T-helper 2 cell treated with Interferon-gamma antibody and Interleukin-4, amounts not matched to agents 100 ng/mL and 5 ng/mL, for 36 hours (primary cell): ENCODE measurements around the gene MEGF11. TPM values are rescaled to one million over a fixed set of nuclear protein-coding genes. Genes with fewer than 3 reads are reported as not detected.

ENCODE experiments used
- intact Hi-C: fragments of 100-400 bp; cut with micrococcal nuclease; formaldehyde crosslinking; loops from one replicate; pipeline ENCODE4 v1.15.1; 2023
- total RNA-seq: library from RNA; stranded (reverse); gene quantifications from 2 replicates; pipeline ENCODE4 v1.2.3, GENCODE V29; 2022

MEGF11 gene
- total RNA-seq, 1 donor from 2014 or later = 0.23 TPM

DNA sequence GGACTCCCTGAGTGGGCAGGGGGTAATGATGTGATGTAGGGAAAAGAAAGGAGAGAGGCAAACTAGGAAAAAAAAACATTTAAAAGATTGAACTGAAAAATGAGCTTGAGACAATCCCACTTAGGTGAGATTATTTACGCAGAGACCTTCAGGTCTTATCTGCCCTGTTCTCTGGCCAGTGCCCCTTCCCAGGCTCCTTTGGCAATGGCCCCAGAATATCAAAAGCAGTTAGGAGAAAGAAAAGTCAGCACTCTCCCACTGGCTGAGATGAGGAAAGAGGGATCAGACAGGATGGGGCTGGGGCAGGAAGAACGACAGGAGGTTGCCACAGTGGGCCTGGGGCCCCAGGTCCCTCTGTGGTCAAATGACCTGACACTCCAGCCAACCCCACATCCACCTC, 105.4 kb downstream of the MEGF11 start:
- intact Hi-C loops = no loop called here

DNA sequence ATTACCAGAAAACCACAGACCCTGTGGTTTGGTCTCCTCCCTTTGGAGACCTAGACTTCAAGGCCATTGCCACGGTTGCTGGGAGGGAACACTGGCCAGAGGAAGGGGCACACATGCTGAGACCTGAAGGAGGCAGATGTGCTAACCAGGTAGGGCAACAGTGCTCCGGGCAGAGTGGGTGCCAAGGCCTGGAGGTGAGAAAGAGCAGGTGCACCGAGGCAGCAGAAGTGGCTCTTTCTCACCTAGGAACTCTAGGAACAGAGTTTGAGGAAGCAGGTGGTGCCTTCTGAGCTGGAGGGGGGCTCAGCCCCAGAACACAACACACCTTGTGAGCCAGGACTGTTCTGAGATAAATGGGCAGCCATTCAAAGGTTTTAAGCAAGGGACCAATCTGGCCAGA, 106.1 kb downstream of the MEGF11 start:
- intact Hi-C loops = no loop called here

DNA sequence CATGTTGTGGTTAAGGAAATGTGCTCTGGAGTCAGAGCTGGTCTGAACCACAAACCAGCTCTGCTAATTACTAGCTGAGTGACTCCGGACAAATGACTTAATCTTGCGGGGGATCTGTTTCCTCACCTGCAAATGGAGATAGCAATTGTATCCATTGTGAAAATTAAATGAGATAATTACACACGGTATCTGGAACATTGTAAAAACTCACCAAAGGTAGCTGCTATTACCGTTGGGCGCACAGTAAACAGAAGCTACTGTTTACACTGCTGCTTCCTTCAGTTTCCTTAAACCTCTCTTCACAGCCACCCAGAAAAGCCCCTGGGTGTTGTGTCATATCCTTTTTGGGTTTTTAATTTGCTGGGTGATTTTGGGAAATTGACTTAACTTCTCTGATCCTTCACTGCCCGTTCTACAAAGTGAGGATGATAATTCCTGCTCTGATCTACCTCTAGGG, 107.8 kb downstream of the MEGF11 start:
- intact Hi-C loops = no loop called here

DNA sequence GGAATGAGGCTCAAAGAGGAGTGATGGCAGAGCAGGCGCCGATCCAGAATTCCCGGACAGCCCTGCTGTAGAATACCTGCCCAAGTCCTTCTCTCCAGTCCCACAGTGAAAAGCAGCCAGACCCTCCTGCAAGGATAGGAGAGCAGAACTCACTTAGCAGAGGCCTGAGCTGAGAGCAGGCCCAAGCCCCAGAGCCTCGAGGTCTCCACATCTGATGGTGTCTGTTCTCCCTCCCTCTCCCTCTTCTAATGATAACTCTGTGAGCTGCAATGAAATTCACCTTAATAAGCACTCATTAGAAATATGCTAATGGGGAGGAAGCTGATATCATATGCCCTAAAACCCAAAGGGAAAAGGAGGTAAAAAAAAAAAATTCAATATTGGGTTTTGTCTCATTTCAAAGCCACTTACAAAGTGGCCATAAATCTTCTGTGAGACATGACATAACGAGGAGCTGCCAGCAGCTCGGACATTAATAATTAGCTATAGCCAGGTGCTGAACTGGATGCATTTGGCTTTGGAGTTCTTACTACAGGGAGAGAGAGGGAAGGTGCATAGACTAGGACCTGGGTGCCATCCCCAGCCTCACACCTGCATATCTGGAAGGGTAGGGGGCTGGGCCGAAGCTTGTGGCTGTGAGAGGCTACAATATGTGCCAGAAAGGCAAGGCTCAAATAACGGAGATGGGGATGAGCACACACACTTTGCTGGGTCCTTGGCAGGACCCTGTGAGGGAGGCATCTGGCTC, 108.4 kb downstream of the MEGF11 start:
- intact Hi-C loops = no loop called here

DNA sequence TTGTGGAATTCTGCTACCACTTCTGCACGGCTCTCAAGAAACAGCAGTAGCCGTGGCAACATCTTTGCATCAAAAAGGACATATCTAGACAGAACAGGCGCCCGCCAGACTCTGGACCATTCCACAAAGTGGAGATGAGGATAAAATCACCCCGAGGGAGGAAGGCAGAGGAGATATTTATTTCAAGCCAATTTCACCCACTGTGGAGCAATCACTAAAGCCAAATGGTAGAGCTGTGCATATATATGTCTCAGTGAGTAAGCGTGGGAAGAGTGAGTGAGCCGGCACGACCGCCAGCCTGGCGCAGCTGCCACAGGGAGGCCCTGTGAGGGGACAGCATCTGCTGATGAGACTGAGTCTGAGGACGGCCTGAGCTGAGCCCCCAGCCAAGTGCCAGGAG, 111.3 kb downstream of the MEGF11 start:
- intact Hi-C loops = no loop called here

DNA sequence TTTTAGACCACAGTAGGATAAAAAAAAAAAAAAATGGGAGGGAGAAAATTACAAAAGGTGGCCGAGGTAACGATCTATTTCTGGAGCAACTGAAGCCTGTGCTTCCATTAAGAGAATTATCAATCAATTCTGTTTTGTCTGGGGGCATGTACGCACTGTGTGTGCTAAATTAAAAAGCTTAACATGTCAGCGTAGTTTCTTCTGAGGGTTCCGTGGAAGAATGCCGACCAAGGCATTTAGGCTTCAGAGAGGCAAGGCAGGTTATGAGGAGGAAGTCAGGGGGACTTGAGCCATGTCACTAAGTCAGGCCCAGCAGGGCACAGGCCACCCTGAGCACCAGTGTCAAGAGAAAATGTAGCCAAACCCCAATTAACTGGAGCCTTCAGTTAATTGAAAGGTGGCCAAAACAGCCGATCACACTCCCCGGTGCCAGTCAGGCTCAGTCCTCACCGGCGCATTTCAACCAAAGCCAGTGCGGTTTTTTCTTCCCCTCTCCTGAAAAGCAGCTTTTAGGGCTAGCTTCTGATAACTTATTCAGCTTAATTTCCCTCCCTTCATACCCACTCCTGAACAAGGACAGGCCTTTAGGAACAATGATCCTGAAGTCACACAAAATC, 113.9 kb downstream of the MEGF11 start:
- intact Hi-C loops = no loop called here

DNA sequence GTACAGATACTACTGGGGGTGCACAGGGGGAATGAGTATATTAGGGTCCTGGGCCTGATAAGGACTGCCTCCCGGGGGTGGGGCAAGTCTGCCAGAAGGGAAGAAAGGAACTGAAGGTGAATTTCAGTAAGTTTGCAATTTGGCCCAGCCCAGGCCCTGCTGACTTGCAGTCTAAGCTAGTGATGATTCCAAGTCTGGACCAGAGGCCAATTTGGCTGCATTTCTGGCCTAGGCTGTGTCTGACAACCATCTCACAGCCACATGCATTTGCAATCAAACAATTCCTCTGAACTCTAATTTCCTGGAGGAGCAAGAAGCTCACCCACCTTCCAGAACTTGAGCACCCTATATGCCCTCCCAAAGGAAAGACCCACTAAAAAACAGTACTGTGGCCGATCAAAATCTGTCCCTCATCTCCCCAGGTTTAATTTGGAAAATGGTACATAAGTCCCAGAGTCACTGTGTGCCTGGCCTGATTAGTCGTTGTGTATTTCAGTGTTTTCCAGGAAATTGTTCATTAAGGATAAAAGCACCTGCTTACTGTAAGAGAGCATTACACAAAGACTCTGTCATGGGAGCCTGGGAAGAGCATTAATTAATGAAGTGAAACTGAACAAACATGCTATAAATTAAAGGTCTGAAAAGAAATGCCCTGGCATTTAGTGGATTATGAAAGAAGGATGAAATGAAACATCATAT, 114.5 kb downstream of the MEGF11 start:
- intact Hi-C loops = no loop called here

DNA sequence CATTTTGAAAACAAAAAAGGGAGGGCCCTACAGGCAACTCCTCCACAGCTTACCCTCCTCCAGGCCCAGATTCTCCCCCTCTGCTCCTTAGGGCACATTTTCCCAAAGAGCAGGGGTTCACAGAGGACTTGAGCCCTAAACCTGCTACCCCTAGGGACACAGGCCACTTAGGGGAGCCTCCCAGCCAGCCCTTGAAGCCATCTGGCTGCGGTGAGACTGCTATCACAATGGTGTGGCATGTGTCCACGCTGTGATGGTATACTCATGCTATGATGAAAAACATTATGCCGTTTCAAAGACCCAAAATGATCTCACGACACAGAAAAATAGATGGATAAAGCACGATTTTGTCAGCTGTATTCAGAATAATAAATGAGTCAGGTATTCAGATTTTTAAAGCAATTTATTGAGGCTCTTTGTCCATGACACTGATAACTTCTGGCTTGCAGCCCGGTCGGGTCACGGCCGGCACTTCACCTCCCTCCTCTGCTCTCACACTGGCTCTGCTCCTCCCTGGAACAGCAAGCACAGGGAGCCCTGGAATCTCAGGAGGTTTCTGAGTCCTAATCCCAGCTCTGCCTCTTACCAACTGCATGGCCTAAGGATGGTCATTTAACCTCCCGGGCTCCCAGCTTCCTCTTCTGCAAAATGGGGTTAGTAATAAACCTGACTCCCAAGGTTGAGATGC, 115.3 kb downstream of the MEGF11 start:
- intact Hi-C loops = no loop called here

DNA sequence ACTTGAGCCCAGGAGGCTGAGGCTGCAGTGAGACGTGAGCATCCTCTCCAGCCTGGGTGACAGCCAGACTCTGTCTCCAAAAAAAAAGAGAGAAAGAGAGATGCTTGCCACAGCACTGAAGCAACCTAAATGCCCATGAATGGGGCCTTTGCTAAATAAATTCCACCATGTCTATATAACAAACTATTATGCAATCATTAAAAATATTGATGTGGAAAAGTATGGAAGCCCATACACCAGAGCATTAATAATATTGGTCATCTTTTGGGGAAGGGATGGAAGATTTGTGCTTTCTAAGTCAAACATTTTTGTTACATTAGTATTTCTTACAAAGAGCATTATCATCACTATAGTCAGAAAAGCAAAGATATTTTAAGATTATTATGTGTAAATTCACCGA, 116.6 kb downstream of the MEGF11 start:
- intact Hi-C loops = no loop called here

DNA sequence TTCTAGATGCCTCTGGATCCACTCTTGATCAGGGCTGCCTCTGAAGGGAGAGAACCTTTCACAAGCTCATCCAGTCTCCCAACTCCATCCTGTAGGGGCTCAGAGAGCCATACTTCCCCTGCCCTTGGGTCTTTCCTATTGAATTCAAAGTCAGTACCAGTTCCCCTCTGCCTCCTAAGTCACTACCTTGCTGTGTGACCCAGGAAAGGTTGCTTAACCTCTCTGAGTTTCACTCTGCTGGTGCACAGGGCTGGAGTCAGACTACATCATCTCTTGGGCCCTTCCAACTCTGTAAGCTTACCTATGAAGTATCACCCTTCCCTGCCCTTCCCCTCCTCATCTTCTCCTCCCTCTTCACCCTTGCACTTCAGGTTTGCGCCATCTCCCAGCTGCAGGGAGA, 117.9 kb downstream of the MEGF11 start:
- intact Hi-C loops = no loop called here

DNA sequence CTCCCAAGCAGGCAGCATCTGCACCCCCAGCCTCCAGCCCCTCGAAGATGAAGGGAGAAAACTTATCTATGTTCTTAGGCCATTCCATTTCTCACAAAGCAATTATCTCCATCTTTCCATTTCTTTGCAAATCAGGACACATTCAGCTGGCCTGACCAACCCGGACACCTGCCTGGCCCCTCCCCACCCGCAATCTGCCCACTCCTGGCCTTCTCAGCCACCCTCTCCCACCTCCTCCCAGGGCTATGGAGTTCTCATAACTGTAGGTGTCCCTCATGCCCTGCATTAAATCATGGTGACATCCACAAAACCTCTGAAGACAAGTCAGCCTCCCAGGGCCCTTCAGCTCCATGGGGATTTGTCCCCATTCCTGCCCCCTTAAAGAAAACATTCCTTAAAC, 119.3 kb downstream of the MEGF11 start:
- intact Hi-C loops = no loop called here

DNA sequence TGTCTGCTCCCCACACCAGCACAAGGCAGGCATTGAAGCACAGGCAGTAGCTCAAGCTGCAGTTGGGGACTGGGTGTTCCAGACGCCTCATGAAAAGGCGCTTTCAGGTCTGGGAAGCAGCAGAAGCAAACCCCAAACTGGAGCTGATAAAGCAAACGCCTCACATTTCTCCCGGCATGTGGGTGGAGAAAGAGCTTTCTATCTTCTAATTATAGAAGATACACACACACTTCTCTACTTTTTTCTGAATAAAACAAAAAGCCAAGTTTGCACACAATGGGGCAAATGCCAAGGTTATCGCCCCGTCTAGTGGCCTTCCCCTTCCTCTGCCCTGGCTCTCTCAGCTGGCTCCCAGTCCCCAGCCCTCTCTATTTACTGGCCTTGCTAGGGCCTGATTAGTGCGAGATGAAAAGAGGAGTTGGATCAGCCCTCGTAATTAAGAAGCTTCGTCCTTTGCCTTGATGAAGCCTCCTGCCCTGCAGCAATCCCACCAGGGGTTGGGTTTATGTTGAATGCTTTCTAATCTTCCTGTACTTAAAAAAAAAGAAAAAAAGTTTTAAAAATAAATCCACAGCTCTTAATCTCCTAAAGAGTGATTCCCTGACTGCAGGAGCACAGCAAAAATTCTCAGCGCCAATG, 120.2 kb downstream of the MEGF11 start:
- intact Hi-C loops = no loop called here

DNA sequence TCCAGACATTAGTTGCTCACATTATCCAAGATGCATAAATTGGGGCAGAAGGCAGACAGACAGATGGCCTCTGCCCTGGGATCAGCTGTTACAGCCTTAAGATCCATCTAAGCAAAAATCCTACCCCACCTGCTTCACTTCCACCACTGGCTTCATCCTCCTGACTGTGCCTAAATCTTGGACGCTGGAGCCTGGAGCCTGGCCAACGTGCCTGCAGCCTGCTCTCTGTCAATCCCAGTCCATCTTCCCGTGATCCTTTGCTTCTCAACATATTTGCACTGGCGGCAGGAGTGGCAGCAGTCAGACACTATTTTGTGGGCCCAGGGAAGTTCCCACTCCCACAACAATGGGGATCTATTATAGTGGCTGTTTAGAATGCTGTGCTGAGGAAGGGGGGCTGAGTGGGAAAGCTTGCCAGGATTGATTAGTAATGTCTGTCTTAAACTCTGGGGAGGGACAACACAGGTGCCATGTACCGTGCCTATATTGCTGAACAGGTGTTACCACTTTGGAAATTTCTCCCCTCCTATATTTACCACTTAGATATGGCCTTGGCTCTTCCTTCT, 121.2 kb downstream of the MEGF11 start:
- intact Hi-C loops = no loop called here

DNA sequence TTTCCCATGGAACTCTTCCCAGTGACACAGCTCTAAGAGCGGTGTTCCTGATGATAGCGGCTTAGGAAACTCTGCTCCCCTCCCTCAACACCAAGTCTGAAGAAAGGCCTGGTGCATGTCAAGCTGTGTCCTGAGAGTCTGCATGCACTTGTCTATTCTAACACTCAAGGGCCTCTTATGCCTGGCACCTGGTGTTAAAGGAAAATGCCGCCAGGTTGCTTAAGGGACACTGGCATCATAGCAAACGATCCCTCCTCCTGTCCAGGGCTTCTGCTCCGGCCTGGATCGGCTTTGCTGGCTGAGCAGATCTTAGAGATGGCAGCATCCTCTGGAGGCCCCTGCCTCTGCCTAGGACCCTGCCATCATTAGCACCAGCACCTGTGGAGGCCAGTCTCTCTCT, 121.7 kb downstream of the MEGF11 start:
- intact Hi-C loops = no loop called here

DNA sequence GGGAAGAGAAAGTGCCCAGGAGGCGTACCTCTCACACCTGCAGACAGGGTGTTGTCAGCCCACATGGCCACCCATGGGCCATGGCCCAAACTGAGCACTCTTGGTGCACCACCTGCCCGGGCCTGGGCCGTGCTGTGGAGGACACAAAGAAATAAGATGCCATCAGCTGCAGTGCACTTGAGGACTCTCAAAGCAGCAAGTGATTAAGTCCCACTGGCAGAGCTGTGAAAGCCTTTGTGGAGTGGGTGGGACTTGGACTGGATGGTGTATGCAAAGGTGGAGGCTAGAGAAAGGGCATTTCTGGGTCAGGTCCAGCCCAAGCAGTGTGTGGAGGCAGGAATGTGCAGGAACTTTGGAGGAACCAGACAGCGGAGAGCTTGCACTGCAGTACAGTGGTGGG, 122.3 kb downstream of the MEGF11 start:
- intact Hi-C loops = no loop called here

DNA sequence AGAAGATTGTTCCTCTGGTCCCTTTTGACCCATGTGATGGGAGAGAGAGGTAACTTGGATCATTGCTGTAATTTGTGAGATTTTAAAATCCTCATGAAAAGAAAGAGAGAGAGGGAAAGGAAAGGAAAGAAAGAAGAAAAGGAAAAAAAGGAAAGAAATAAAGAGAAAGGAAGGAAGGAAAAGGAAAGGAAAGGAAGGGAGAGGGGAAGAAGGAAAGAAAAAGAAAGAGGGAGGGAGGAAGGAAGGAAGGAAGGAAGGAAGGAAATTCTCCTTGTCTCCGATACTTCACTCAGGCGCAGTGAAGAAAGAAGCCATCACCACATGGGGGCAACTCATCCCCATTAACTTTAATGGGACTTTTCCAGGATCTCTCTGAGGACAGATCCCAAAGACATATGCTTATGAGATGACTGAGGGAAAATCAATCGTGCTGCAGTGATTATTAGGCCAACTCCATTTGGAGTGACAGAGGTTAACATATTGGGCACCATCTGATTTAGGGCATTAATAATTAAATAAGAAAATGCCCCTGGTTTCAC, 123.0 kb downstream of the MEGF11 start:
- intact Hi-C loops = no loop called here

DNA sequence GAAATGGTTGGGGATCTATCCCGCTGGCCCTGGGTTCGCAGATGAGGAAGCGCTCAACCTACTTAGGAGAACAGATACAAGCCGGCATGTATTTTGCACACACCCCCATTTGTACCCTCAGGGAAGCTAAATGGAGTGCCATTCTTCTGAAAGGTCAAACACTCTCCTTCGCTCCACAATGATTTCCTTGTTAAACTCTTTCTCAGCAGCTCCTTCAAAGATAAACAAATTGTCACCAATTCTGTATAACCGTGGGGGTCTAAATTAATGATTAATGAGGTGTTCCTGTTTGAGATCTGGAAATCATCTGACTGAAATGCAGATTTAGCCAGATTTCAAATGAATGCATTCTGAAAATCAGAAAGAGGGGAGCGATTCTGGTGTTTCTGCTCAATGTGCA, 124.0 kb downstream of the MEGF11 start:
- intact Hi-C loops = no loop called here

DNA sequence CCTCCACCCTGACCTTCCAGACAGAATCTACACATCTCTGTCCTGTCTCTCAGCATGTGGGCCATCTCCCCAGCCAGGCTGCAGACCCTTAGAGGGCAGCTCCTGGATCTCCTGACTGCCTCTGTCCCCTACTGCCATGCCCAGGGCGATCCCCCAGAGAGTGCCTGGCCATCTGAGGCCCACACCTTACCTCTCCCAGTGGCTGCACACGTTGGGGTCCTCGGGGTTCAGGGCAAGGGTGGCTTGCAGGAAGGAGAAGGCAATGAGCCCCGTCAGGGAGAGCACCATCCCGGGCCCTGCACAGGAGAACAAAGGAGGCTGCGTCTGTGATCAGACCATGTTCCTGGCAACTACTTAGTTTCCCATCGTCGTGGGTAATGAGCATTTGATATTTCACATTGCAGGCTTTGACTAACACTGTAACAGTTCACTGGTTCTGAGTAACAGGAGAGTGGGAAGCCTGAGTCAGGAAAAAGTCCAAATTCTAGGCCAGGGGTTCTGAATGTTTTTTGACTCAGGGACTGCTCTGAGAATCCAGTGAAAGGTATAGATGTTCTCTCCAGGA, 125.4 kb downstream of the MEGF11 start:
- intact Hi-C loops = no loop called here

DNA sequence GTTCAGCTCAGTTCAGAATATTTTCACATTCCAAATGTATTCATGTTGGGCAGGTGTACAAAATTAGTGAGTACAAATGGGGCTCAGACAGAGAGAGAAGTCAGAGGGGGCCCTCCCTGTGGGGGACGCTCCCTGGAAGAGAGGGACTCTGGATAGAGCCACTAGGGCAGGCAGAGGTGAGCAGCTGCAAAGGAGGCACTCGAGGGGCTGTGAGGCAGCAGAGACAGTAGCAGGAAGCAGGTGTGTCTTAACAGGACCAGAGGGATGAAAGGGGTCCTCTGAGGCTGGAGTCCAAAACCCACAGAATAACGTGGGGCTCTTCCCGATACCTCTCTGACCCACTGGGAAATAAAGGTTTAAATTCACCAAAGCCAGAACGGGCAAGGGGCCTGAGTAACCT, 127.1 kb downstream of the MEGF11 start:
- intact Hi-C loops = no loop called here

DNA sequence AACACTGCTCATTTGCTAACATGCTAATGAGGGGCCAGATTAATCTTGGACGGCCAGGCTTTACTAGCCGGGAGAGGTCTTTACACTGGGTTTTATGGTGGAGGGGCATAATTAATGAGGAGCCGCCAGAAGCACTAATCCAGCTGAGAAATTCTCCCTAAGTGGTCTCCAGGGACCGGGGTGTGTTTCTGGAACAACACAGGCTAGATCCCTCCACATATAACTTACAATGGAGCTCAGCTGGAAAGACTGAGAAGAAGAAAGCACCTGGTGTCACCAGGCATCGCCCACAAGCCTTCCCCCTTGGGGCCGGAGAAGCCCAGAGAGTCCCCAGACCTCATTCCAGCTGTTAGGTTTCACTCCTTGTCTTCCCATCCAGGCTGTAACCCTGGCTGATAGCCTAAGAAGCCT, 127.5 kb downstream of the MEGF11 start:
- intact Hi-C loops = no loop called here

DNA sequence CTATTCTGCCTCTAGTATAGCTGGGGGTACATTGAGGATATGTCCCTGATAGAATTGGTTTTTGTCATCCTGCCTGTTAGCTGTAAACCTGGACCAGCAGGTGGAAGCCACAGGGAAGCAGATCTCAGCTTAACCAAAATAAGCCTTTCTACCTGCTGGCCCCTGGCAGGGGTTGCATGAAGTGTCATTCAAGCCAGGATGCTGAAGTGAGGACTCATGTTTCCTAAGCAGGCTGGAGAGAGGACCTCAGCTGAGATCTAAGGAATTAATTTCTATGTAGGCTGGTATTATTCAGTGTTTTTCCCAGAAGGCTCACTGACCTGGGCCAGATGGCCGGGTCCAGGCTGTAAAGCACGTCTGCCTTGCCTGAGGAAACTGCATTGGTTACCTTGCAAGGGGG, 128.9 kb downstream of the MEGF11 start:
- intact Hi-C loops = no loop called here
